Astrocyte (in vitro differentiated cells and primary cell): Measurements from ENCODE around the gene MMAA. TPM values are rescaled to one million over a fixed set of nuclear protein-coding genes. Genes with fewer than 3 reads are reported as not detected.
"Not testable (repeated sequence)": the region's sequence is repeated elsewhere in the genome, so short reads cannot be mapped to it uniquely, and the experiment has no call there.

Experiments used
- DNase-seq: peaks from one replicate; pipeline ENCODE4 v3.0.0-alpha.2; 2010; ENCODE audit warnings: low read depth
- FAIRE-seq: peaks from 2 replicates; lab custom pipeline; 2011; peaks lifted over from hg19 to GRCh38; lab: Jason Lieb, UNC
- H2AFZ ChIP-seq: 2 replicates; pipeline ENCODE4 v1.6.0; 2012; ENCODE audit warnings: low read depth, low read length, inconsistent platforms
- H3K27ac ChIP-seq: 2 replicates; pipeline ENCODE4 v1.5.1; 2011; ENCODE audit warnings: low read depth, low read length, inconsistent platforms
- H3K27me3 ChIP-seq: 2 replicates; pipeline ENCODE4 v1.6.0; 2011; ENCODE audit warnings: low read length, inconsistent platforms; ENCODE audit not compliant: insufficient read depth
- H3K36me3 ChIP-seq: 2 replicates; pipeline ENCODE4 v1.5.1; 2011; ENCODE audit warnings: low read length, inconsistent platforms; ENCODE audit not compliant: insufficient read depth
- H3K4me1 ChIP-seq: 2 replicates; pipeline ENCODE4 v1.5.1; 2011; ENCODE audit warnings: low read length, inconsistent platforms; ENCODE audit not compliant: insufficient read depth
- H3K4me2 ChIP-seq: 2 replicates; pipeline ENCODE4 v1.6.0; 2012; ENCODE audit warnings: low read length, inconsistent platforms
- H3K4me3 ChIP-seq: 2 replicates; pipeline ENCODE4 v1.5.1; 2011; ENCODE audit warnings: low read depth, mild to moderate bottlenecking, low read length, inconsistent platforms; ENCODE audit not compliant: insufficient read depth
- H3K79me2 ChIP-seq: 2 replicates; pipeline ENCODE4 v1.6.0; 2012; ENCODE audit warnings: mild to moderate bottlenecking, low read length, inconsistent platforms; ENCODE audit not compliant: insufficient read depth
- H3K9ac ChIP-seq: 2 replicates; pipeline ENCODE4 v1.6.0; 2012; ENCODE audit warnings: mild to moderate bottlenecking, low read length, inconsistent platforms
- H3K9me3 ChIP-seq: 2 replicates; pipeline ENCODE4 v1.5.1; 2012; ENCODE audit warnings: low read depth, mild to moderate bottlenecking, low read length, inconsistent platforms; ENCODE audit not compliant: insufficient read depth
- H4K20me1 ChIP-seq: 2 replicates; pipeline ENCODE4 v1.6.0; 2012; ENCODE audit warnings: low read length, inconsistent platforms; ENCODE audit not compliant: insufficient read depth
- H3K27ac Mint-ChIP-seq: one replicate; pipeline ENCODE4 v1.8.0; 2021; ENCODE audit warnings: mild to moderate bottlenecking, mixed read lengths; ENCODE audit not compliant: unreplicated experiment
- H3K27me3 Mint-ChIP-seq: one replicate; pipeline ENCODE4 v1.8.0; 2021; ENCODE audit warnings: low read depth, mixed read lengths; ENCODE audit not compliant: unreplicated experiment
- H3K36me3 Mint-ChIP-seq: one replicate; pipeline ENCODE4 v1.8.0; 2021; ENCODE audit warnings: low read depth, mixed read lengths; ENCODE audit not compliant: unreplicated experiment
- H3K4me1 Mint-ChIP-seq: one replicate; pipeline ENCODE4 v1.8.0; 2021; ENCODE audit warnings: low read depth, mixed read lengths; ENCODE audit not compliant: unreplicated experiment
- H3K4me3 Mint-ChIP-seq: one replicate; pipeline ENCODE4 v1.8.0; 2021; ENCODE audit warnings: mild to moderate bottlenecking, moderate library complexity, mixed read lengths; ENCODE audit not compliant: unreplicated experiment
- H3K9me3 Mint-ChIP-seq: one replicate; pipeline ENCODE4 v1.8.0; 2021; ENCODE audit warnings: mild to moderate bottlenecking, mixed read lengths; ENCODE audit not compliant: unreplicated experiment
- EZH2 ChIP-seq: IDR thresholded peaks from 2 replicates; pipeline ENCODE4 v1.6.1; 2012; ENCODE audit warnings: mild to moderate bottlenecking, low read length, inconsistent platforms; ENCODE audit not compliant: insufficient read depth
- total RNA-seq: library from RNA; stranded (reverse); gene quantifications from 2 replicates; pipeline ENCODE4 v1.2.1, GENCODE V29; 2021
- TF ChIP-seq, protein P1 (sequence below): IDR thresholded peaks from 2 replicates; pipeline ENCODE4 v1.5.1; 2011; ENCODE audit warnings: low read depth, mild to moderate bottlenecking, inconsistent platforms, low read length, moderate library complexity; ENCODE audit not compliant: insufficient read depth

Gene MMAA
- total RNA-seq, 1 donor from 2014 or later, result 8.5 TPM

GRCh38 chr4:145583191-145584055 is 35.8 kb upstream of the MMAA start:
- H3K4me1 ChIP-seq, result peaks cover 5% of the 10 kb centered on the region
- no peak overlapping the region for H3K27ac Mint-ChIP-seq

GRCh38 chr4:145587088-145587754 is 32.0 kb upstream of the MMAA start:
- no peak overlapping the region for H3K4me3 ChIP-seq
- no peaks in the 10 kb centered on the region for H3K79me2 ChIP-seq
- no peaks in the 10 kb centered on the region for H3K4me1 ChIP-seq
- H3K27ac ChIP-seq, result no peak overlapping the region
- H3K36me3 ChIP-seq, result no peaks in the 10 kb centered on the region
- H3K36me3 Mint-ChIP-seq, result no peaks in the 10 kb centered on the region
- H3K9me3 ChIP-seq, result no peaks in the 10 kb centered on the region
- no peaks in the 10 kb centered on the region for H4K20me1 ChIP-seq
- peaks cover 7% of the 10 kb centered on the region for H3K27me3 Mint-ChIP-seq
- H2AFZ ChIP-seq, result no peak overlapping the region
- FAIRE-seq (no peak), DNase-seq (no peak)
- H3K4me3 Mint-ChIP-seq, result no peak overlapping the region
- no peaks in the 10 kb centered on the region for H3K4me1 Mint-ChIP-seq
- H3K27ac Mint-ChIP-seq, result no peak overlapping the region
- TF ChIP-seq, protein P1, sequence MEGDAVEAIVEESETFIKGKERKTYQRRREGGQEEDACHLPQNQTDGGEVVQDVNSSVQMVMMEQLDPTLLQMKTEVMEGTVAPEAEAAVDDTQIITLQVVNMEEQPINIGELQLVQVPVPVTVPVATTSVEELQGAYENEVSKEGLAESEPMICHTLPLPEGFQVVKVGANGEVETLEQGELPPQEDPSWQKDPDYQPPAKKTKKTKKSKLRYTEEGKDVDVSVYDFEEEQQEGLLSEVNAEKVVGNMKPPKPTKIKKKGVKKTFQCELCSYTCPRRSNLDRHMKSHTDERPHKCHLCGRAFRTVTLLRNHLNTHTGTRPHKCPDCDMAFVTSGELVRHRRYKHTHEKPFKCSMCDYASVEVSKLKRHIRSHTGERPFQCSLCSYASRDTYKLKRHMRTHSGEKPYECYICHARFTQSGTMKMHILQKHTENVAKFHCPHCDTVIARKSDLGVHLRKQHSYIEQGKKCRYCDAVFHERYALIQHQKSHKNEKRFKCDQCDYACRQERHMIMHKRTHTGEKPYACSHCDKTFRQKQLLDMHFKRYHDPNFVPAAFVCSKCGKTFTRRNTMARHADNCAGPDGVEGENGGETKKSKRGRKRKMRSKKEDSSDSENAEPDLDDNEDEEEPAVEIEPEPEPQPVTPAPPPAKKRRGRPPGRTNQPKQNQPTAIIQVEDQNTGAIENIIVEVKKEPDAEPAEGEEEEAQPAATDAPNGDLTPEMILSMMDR, result no peak
- no peak for TF ChIP-seq EZH2
- no peak overlapping the region for H3K4me2 ChIP-seq
- H3K9ac ChIP-seq, result no peak overlapping the region
- no peaks in the 10 kb centered on the region for H3K9me3 Mint-ChIP-seq
- H3K27me3 ChIP-seq, result peaks cover 3% of the 10 kb centered on the region

More at GRCh38 chr4:145583191-145584055, 35.8 kb upstream of the MMAA start:
- Histone ChIP-seq H3K27me3 (peaks cover 3% of the 10 kb centered on the region), H3K4me3 (no peak overlapping the region), H3K27ac (no peak overlapping the region), H2AFZ (no peak overlapping the region), H3K36me3 (no peaks in the 10 kb centered on the region), H3K4me2 (no peak overlapping the region), H3K79me2 (no peaks in the 10 kb centered on the region), H3K9me3 (no peaks in the 10 kb centered on the region), H3K9ac (no peak overlapping the region), H4K20me1 (no peaks in the 10 kb centered on the region)
- TF ChIP-seq, protein P1, result no peak
- no peak for TF ChIP-seq EZH2
- Mint-ChIP-seq H3K4me1 (peaks cover 5% of the 10 kb centered on the region), H3K36me3 (no peaks in the 10 kb centered on the region), H3K9me3 (peaks cover 9% of the 10 kb centered on the region), H3K4me3 (no peak overlapping the region), H3K27me3 (peaks cover 7% of the 10 kb centered on the region)
- no peak for FAIRE-seq
- DNase-seq, result no peak

DNA sequence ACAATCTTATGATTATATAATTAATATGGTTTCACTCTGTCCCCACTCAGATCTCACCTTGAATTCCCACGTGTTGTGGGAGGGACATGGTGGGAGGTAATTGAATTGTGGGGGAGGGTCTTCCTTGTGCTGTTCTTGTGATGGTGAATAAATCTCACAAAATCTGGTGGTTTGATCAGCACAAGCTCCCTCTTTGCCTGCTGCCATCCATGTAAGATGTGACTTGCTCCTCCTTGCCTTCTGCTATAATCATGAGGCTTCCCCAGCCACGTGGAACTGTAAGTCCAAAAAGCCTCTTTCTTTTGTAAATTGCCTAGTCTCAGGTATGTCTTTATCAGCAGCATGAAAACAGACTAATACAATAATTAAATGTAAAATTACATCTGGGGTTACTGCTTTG is 29.8 kb upstream of the MMAA start:
- H3K36me3 Mint-ChIP-seq, FAIRE-seq, H3K4me2 ChIP-seq, DNase-seq, H3K4me3 Mint-ChIP-seq, H3K4me1 ChIP-seq, H3K9ac ChIP-seq, H3K27me3 ChIP-seq, H3K79me2 ChIP-seq, H3K36me3 ChIP-seq, H3K27me3 Mint-ChIP-seq, H2AFZ ChIP-seq, H3K27ac Mint-ChIP-seq, H3K9me3 ChIP-seq, H3K9me3 Mint-ChIP-seq, H3K4me1 Mint-ChIP-seq, H3K4me3 ChIP-seq, H3K27ac ChIP-seq, H4K20me1 ChIP-seq: not testable (repeated sequence)
